Stomach (tissue), 4 donors: Measurements from ENCODE around the gene CD247.

Experiments used
- EP300 ChIP-seq: sonication (generic); formaldehyde crosslinking; IDR thresholded peaks from one replicate; pipeline ENCODE4 v1.6.1; 2017; ENCODE audit warnings: antibody characterized with exemption
- POLR2A ChIP-seq, 4 donors: fragments of 450-650 bp; IDR thresholded peaks; one replicate each; pipeline ENCODE4 v1.6.1; 2016; ENCODE audit warnings: antibody characterized with exemption in 4 of 4, control low read depth in 2 of 4, mild to moderate bottlenecking in 1 of 4, moderate library complexity in 1 of 4
- POLR2AphosphoS5 ChIP-seq, 3 donors: sonication (generic); formaldehyde crosslinking; IDR thresholded peaks; one replicate each; pipeline ENCODE4 v1.6.1; 2016; ENCODE audit warnings: antibody characterized with exemption in 3 of 3
- TF ChIP-seq, protein P1 (sequence below), 7 experiments: fragments of 450-650 bp in 4 of 7; fragments of 200-600 bp in 3 of 7; sonication (generic) in 3 of 7; IDR thresholded peaks; one replicate each; pipeline ENCODE4 v1.5.1; 2016 to 2019; ENCODE audit warnings: antibody characterized with exemption in 7 of 7, control low read depth in 2 of 7, mild to moderate bottlenecking in 1 of 7

DNA sequence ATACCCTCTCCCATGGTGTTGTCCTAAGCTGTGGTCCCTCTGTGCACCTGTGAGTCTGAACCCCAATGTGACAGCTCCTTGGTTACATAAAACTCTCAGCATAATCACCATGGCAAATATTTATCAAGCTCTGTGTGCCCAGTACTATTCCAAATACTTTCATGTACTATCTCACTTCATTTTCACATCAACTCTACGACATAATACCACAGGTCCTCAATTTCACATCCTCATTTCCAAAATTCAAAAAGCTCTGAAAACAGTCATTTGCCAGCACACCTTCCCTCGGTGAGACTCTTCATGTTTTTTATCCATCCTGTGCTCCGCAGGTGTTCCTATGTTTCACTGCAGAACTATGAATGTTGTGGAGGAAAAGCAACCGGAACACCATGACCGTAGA is 47.6 kb upstream of the CD247 start:
- TF ChIP-seq POLR2A (IDR thresholded peaks at IDR 0.05), result no peak
- TF ChIP-seq, protein P1, sequence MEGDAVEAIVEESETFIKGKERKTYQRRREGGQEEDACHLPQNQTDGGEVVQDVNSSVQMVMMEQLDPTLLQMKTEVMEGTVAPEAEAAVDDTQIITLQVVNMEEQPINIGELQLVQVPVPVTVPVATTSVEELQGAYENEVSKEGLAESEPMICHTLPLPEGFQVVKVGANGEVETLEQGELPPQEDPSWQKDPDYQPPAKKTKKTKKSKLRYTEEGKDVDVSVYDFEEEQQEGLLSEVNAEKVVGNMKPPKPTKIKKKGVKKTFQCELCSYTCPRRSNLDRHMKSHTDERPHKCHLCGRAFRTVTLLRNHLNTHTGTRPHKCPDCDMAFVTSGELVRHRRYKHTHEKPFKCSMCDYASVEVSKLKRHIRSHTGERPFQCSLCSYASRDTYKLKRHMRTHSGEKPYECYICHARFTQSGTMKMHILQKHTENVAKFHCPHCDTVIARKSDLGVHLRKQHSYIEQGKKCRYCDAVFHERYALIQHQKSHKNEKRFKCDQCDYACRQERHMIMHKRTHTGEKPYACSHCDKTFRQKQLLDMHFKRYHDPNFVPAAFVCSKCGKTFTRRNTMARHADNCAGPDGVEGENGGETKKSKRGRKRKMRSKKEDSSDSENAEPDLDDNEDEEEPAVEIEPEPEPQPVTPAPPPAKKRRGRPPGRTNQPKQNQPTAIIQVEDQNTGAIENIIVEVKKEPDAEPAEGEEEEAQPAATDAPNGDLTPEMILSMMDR (IDR thresholded peaks at IDR 0.05), result no peak
- TF ChIP-seq EP300, result no peak
- no peak for TF ChIP-seq POLR2AphosphoS5 (IDR thresholded peaks at IDR 0.05)
